Measurements from ENCODE around the gene GIT1.

DNA sequence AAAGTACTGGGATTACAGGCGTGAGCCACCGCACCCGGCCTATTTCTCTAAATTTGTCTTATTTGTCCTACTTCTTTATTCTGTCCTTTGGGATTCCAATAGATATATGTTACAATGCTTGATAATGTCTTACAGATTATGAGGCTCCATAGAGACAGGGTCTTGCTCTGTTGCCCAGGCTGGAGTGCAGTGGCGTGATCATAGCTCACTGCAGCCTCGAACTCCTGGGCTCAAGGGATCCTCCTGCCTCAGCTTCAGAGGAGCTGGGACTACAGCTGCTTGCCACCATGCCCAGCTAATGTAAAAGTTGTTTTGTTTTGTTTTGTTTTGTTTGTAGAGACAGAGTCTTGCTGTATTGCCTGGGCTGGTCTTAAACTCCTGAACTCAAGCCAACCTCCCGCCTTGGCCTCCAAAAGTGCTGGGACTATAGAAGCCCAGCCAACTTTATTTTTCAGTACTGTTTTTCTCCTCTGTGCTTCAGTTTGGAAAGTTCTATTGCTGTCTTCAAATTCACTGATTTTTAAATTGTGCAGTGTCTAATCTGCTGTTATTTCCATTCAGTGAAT, 13.7 kb upstream of the GIT1 start:
- TF ChIP-seq, protein P1, sequence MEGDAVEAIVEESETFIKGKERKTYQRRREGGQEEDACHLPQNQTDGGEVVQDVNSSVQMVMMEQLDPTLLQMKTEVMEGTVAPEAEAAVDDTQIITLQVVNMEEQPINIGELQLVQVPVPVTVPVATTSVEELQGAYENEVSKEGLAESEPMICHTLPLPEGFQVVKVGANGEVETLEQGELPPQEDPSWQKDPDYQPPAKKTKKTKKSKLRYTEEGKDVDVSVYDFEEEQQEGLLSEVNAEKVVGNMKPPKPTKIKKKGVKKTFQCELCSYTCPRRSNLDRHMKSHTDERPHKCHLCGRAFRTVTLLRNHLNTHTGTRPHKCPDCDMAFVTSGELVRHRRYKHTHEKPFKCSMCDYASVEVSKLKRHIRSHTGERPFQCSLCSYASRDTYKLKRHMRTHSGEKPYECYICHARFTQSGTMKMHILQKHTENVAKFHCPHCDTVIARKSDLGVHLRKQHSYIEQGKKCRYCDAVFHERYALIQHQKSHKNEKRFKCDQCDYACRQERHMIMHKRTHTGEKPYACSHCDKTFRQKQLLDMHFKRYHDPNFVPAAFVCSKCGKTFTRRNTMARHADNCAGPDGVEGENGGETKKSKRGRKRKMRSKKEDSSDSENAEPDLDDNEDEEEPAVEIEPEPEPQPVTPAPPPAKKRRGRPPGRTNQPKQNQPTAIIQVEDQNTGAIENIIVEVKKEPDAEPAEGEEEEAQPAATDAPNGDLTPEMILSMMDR (IDR thresholded peaks at IDR 0.05) = no peak
- TF ChIP-seq POLR2A (IDR thresholded peaks at IDR 0.05) = no peak

All from adrenal gland (tissue), 5 donors.